H1 (cell line): ENCODE data around the gene NXPH4.

Experiments used
- BACH1 ChIP-seq: IDR thresholded peaks from 2 replicates; pipeline ENCODE4 v1.6.1; 2012; ENCODE audit warnings: low read length, improper control_type of control experiment
- CBX8 ChIP-seq: fragments of 300-800, 300-1000 bp; sonication (generic); IDR thresholded peaks from 2 replicates; pipeline ENCODE4 v1.7.1; 2016; ENCODE audit warnings: low read depth, low read length, borderline replicate concordance
- CHD2 ChIP-seq: IDR thresholded peaks from 2 replicates; pipeline ENCODE4 v1.6.1; 2012; ENCODE audit warnings: low read length, improper control_type of control experiment
- E2F6 ChIP-seq: IDR thresholded peaks from 2 replicates; pipeline ENCODE4 v1.6.1; 2012; ENCODE audit warnings: inconsistent platforms
- EGR1 ChIP-seq: IDR thresholded peaks from 2 replicates; pipeline ENCODE4 v1.6.1; 2011; ENCODE audit warnings: low read depth, low read length, borderline replicate concordance
- KDM5A ChIP-seq: fragments of 200-600 bp; IDR thresholded peaks from 2 replicates; pipeline ENCODE4 v1.7.1; 2012; ENCODE audit warnings: mild to moderate bottlenecking, low read length, inconsistent platforms, mixed read lengths
- POLR2A ChIP-seq, 2 experiments: IDR thresholded peaks; 1 replicate in 1 of 2; 2 replicates in 1 of 2; pipeline ENCODE4 v1.6.1; 2011; ENCODE audit warnings: low read depth in 2 of 2, low read length in 2 of 2, mild to moderate bottlenecking in 2 of 2; ENCODE audit errors: control extremely low read depth in 1 of 2
- TEAD4 ChIP-seq: IDR thresholded peaks from 2 replicates; pipeline ENCODE4 v1.6.1; 2012; ENCODE audit warnings: low read depth, low read length, inconsistent platforms, mixed read lengths
- ZNF274 ChIP-seq: IDR thresholded peaks from 2 replicates; pipeline ENCODE4 v1.7.0; 2012; ENCODE audit warnings: low read length, borderline replicate concordance; ENCODE audit errors: extremely low read depth

- TF ChIP-seq KDM5A, result no peak
- TF ChIP-seq POLR2A (IDR thresholded peaks at IDR 0.05; ENCODE audit: control extremely low read depth in 1 of 2, low read depth in 2 of 2, low read length in 2 of 2), result no peak
- no peak for TF ChIP-seq TEAD4
- TF ChIP-seq E2F6, result no peak
- TF ChIP-seq CBX8, result no peak
- no peak for TF ChIP-seq EGR1
- no peak for TF ChIP-seq BACH1
- no peak for TF ChIP-seq CHD2
- TF ChIP-seq ZNF274, result no peak
Measured at GRCh38 chr12:57185403-57185802, 31.2 kb upstream of the NXPH4 start.
